Gastrocnemius medialis (tissue), 4 donors: ENCODE data around the gene FAM13A.

Experiments used
- POLR2A ChIP-seq, 2 donors: fragments of 450-650 bp; IDR thresholded peaks; one replicate each; pipeline ENCODE4 v1.6.1; 2017; ENCODE audit warnings: antibody characterized with exemption in 2 of 2, mild to moderate bottlenecking in 2 of 2, moderate library complexity in 2 of 2
- TF ChIP-seq, protein P1 (sequence below), 5 experiments: fragments of 450-650 bp in 3 of 5; fragments of 200-600 bp in 2 of 5; sonication (generic) in 2 of 5; IDR thresholded peaks in 4 of 5; conservative IDR thresholded peaks in 1 of 5; 1 replicate in 4 of 5; 2 replicates in 1 of 5; pipeline ENCODE4 v1.5.1; 2016 to 2019; ENCODE audit warnings: antibody characterized with exemption in 5 of 5, mild to moderate bottlenecking in 3 of 5, moderate library complexity in 3 of 5

GRCh38 chr4:88809101-88809500, 247.9 kb downstream of the FAM13A start:
- TF ChIP-seq POLR2A (IDR thresholded peaks at IDR 0.05) = no peak
- TF ChIP-seq, protein P1, sequence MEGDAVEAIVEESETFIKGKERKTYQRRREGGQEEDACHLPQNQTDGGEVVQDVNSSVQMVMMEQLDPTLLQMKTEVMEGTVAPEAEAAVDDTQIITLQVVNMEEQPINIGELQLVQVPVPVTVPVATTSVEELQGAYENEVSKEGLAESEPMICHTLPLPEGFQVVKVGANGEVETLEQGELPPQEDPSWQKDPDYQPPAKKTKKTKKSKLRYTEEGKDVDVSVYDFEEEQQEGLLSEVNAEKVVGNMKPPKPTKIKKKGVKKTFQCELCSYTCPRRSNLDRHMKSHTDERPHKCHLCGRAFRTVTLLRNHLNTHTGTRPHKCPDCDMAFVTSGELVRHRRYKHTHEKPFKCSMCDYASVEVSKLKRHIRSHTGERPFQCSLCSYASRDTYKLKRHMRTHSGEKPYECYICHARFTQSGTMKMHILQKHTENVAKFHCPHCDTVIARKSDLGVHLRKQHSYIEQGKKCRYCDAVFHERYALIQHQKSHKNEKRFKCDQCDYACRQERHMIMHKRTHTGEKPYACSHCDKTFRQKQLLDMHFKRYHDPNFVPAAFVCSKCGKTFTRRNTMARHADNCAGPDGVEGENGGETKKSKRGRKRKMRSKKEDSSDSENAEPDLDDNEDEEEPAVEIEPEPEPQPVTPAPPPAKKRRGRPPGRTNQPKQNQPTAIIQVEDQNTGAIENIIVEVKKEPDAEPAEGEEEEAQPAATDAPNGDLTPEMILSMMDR (IDR thresholded peaks at IDR 0.05 in 4 of 5, conservative IDR thresholded peaks at IDR 0.05 in 1 of 5) = no peak
